NK-92 treated with Interleukin-12 subunit alpha and Interleukin-12 subunit beta, amount 100 ng/mL, for 24 hours (cell line): ENCODE data around the gene GUCA2B.

Experiments
- DNase-seq: peaks from one replicate; lab custom pipeline; 2025; lab: John Stamatoyannopoulos, UW

GUCA2B gene

GRCh38 chr1:42152907-42153600 lies at the start of gene GUCA2B:
Gene GUCA2B, plus strand, starts transcription at chr1:42153410. Its CDS starts 41 bp downstream, at chr1:42153451.
- no peak for DNase-seq

DNA sequence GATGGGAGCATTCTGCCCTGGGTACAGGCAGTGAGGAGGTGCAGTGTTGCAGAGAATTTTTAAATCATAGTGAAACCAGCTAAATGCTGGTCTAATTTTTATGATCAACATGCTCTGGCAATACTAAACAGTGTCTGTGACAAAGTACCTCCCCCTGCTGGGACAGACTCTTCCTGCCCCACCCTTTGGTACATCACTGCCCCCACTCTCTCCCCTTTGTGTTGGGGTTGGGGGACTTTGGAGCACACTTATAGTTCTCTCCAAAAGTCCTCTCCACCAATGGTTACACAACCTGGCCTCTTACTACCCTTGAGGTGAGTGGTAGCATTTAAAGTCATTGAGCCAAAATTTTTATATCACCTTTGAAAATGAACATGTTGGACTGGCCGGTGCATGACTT lies 48.2 kb upstream of the GUCA2B start:
- DNase-seq, result no peak

- no peak for DNase-seq
Measured at GRCh38 chr1:42108309-42108708, 44.9 kb upstream of the GUCA2B start.

DNA sequence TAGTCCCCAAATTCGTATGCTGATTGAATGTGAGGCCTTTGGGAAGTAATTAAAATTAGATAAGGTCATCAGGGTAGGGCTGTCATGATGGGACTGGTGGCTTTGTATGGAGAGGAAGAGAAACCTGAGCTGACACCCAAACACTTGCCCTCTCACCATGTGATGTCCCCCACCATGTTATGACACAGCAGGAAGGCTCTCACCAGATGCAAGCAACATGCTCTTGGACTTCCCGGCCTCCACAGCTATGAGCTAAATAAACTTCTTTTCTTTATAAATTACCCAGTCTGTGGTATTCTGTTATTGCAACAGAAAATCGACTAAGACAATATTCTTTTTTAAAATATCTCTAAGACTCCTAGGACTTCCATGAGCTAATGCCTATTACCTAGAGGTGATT lies 43.6 kb upstream of the GUCA2B start:
- DNase-seq, result no peak

DNA sequence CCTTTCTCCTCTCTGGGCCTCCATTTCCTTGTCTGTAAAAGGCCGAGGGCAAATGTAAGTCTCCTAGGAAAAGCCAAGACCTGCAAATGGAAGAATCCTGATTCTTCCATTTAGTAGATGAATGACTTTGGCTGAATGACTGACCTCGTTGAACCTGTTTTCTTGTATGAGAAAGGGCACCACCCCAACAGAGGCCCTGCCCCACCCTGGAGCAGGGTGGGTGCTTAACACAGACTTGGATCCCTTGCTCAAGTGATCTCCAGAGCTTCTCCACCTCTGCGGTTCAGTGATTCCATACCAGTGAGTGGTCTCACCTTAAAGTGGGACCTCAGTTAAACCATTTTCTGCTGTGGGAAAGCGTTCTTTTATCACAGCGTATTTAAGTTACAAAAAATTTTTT lies 39.0 kb upstream of the GUCA2B start:
- no peak for DNase-seq

DNA sequence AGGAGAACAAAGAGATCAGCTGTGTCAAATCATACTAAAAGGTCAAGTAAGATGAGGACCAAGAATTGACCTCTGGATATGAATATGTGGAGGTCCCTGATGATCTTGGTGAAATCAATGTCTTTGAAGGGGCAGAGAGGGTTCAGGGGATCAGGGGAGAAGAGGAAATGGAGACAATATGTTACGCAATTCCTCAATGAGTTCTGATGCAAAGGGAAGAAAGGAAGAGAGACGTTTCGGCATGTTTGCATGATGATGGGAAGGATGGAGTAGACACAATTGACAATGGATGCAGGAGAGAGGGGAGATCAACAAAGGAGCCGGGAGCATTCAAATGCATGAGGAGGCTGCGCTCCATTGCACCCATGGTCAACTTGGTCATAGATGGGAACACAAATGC lies 36.0 kb upstream of the GUCA2B start:
- DNase-seq, result no peak

GRCh38 chr1:42118125-42118524 lies 35.1 kb upstream of the GUCA2B start:
- DNase-seq, result no peak

DNA sequence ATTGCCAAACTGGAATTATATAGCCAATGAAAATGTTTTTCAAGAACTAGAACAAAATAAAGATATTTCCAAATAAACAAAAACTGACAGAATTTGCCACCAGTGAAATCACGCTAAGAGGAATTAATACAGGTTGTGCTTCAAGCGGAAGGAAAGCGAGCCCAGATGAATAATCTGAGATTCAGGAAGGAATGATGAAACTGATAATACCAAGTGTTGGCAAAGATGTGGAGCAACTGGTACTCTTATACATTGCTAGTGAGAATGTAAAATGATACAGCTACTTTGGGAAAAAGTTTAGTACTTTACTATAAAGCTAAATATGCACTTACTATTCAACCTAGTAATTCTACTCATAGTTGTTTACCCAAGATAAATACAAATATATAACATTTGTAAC lies 30.8 kb upstream of the GUCA2B start:
- DNase-seq, result no peak

DNA sequence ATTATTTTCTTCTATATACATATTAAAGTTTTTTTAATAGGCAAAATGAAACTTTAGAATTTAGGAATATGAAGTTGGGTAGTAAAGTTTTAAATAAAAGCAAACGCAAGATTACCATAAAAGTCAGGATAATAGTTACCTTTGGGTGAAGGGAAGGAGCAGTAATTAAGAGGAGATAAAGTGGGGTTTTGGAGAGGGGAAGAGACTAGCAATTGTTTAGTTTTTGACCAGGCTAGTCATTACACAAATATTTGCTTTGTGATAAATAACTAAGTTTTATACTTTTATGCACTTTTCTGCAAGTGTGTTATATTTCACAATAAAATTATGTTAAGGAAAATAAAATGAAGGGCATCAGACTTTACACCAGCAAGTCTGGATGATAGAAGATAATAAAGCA lies 27.7 kb upstream of the GUCA2B start:
- no peak for DNase-seq

DNA sequence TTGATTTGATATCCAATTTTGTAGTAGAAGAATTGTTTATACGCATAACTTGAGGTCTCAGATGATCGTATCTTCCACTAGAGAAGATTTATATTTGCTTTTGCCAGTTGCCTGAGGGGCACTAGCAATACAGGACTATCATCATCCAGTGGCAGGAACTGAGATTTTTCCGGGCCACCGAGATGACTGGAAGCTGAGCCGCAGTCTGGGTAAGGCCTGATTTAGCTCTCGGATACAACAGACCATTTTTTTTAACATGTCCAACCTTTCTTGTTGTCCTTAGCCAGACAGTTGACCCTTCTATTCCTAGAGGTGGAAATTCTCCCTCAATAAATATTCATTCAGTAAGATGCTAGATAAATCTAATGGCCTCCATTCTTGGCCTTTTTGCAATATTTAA lies 25.4 kb upstream of the GUCA2B start:
- DNase-seq, result no peak

DNA sequence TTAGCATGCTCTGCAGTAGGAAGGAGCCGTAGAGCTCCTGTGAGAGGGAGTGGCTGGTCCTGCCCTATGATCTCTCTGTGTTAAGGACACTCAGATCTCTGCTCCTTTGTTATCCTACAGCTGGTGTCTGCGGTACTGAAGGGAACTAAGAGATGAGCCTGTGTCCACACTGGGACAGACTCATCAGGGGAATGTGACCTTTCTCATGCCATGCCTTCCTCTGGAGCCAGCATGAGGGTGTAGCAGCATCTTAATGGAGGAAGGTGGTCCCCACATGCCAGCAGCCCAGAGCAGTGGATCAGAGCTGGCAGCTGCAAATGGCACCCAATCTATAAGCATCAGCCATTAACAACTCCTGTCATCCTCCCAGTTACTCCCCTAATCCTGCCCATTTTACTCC lies 24.7 kb upstream of the GUCA2B start:
- no peak for DNase-seq

DNA sequence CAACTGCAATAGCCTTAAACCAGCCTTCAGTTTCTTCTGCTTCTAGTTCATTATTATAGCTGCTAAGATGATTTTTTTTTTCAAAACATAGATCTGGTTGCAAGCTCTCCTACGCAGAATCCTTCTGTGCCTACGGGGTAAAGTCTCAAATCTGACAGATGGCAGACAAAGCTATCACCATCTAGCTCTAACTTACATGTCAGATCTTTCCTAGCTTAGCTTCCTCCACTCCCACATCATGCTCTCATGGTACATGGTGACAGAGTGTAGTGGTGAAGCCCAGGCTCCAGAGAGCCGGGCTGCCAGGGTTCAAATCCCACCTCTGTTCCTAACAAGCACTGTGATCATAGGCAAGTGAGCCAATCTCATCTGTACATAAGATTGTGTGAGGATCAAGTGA lies 24.2 kb upstream of the GUCA2B start:
- DNase-seq, result no peak

DNA sequence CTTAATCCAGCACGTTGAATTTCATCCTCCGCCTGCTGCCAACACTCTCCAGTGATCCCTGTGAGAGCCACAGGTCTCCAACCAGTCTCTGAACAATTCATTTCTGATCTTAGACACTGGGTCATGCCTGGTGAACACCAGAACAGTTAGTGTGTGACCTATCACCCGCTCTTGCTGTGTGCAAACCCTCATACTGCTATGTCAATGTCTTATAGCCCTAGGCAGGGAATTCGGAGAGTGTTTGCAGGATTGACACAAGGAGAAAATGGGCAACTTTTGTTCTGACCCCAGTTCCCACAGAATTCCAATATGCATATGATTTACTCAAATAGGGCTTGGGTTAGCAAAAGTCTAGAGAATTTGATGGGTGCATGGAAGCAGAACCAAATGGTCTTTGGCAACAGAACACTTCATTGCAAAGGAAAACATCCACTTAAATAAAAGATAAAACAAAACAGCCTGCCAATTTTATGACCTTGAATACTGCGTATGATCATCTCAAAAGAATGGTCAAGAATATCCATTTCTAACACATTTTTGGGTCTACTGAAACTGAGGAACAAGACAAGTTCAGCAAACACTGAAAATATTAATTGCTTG lies 23.0 kb upstream of the GUCA2B start:
- no peak for DNase-seq

DNA sequence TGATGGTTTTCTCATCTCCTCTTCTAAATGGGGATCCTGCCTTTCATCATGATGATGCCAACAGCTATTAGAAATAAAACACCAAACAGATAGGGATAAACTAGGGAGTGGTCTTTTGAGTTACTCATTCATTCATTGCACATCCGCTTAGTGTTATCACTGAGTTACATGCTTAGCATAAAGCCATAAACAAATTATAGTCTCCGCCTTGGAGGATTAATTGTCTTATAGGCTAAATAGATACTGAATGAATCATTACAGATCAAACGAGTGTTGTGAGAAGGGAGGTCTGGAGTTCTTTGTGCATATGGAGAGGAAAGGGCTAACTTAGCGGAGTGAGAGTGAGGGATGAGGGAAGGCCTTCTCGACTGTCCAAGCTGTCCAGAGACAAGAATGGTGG lies 19.8 kb upstream of the GUCA2B start:
- no peak for DNase-seq

- no peak for DNase-seq
Measured at GRCh38 chr1:42133809-42134526, 19.2 kb upstream of the GUCA2B start.

- DNase-seq, result no peak
Measured at GRCh38 chr1:42135426-42135825, 17.8 kb upstream of the GUCA2B start.

DNA sequence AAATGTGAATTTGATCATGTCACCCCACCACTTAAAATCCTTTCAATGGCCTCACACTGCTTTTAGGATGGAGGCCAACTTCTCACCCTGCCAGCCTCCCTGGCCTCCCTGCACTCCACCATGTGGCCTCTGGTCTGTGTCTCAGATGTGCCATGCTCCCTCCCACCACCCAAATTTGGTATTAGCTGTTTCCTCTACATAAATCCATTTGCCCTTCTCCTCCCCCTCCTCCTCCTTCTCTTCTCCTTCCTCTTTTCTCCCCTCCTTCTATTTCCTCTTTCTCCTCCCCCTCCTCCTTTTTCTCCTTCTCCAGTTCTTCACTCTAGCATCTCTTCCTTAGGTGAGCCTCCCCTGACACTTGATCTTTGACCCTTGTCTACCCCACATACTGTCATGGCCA lies 16.7 kb upstream of the GUCA2B start:
- DNase-seq, result no peak

DNA sequence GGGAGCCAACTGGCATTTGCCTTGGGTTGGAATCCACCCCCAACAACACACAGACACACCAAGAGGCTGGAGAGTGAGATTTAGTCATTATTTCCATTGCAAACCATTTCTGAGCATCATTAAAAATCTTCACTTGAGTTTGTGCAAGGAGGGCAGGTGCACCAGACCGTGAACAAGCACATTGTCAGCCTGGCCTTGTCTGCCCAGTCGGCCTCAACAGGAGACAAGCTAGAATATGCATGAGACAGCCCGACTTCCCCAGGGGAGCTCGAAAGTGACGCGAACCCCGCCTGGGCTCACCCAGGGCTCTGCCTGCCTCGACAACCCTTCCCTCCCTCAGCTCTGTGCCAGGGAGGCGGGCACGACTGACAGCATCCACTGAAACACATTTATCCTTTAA lies 15.4 kb upstream of the GUCA2B start:
- DNase-seq, result no peak

GRCh38 chr1:42138586-42138985 lies 14.6 kb upstream of the GUCA2B start:
- DNase-seq, result no peak

- DNase-seq, result no peak
Measured at GRCh38 chr1:42139444-42139843, 13.8 kb upstream of the GUCA2B start.

- no peak for DNase-seq
Measured at GRCh38 chr1:42140191-42140590, 13.0 kb upstream of the GUCA2B start.

DNA sequence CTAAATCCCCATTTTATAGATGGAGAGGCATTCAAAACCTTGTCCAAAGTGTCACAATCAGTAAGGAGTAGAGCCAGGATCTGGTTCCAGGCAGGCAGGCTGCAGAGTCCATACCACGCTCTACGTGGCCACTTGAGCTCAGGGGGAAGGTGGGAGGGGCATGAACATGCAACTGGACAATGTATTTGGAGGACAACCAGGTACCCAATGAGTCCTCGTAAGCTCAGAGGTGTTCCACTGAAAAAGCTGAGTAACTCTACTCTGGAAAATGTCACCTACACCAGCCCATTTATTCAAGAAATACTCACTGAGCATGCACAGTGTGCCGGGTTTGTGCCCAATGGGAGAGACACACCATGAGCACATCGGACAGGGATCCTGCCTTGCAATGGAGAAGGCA lies 11.2 kb upstream of the GUCA2B start:
- DNase-seq, result no peak

DNA sequence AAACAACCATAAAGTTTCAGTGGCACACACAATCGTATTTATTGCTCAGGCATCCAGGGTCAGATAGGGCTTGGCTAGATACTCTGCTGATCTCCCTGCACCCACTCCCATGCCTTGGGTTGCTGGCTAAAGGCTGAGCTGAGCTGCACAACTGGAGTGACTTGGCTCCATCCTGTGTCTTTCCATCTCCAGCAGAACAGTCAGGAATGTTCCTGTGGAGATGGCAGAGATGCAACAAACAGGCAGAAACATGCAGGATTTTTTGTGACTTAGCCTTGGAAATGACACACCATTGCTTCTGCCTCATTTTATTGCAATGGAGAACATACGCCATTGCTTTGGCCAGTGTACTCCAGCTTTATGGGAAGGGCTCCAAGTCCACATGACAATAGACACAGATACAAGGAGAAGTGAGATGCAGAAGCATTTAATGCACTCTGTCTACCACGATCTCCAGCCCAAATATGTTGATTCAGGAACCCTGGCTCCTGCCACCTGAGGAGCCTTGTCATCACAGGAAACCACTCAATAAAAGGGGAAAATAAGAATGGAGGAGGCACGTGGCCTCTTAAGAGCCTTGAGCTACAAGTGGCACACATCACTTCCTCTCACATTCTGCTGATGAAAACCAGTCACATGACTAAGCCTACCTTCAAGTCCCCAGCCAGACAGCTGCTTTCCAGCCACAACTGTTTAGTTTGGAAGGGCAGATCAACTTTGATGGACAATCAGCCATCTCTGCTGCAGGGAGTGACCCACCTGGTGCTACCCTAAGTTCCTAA lies 10.1 kb upstream of the GUCA2B start:
- no peak for DNase-seq
